Femur (tissue), 1 donor: ENCODE data around the gene SLC22A23.
A peak's percentile ranks its signal among the peaks of the same experiment; 100 is the strongest.

Experiments used
- DNase-seq: peaks from one replicate; pipeline ENCODE4 v3.0.0-alpha.2; 2017

The SLC22A23 gene

DNA sequence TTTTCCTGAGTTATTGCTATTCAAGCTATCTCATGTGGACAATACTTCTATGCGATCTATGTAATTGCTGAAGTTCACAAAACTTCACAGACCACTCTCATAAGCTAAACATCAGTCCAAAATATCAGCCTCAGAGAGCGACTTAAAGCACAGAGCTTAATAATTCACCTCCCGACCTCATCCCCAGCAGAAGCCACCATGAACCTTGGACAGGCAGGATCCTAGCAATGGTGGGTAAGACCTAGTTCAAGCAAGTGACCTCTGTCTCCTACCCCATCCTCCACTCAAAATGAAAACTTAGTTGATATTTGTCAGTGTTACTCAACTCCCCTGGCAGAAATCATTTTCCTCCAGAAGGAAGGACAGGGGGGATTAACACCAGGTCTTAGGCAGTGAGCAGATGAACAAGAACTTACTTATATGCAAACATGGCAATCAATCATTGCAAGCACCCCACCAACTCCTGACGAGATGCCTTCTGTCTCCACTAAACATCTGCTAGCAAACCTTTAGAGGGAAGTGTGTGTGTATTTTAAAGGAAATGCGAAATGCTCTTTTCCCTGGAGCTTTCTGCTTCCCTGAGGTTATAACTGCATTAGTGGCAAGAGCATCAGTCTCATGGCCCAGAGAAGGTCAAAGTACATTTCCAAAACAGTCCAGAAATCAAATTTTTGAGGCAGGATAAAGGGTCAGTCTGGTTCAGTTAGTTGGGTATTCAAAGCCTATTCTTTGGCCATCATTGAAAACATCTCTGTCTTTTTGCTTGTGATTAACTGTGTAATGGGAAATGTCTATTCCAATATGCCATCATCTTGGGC is 90.0 kb downstream of the SLC22A23 start:
- DNase-seq = no peak

DNA sequence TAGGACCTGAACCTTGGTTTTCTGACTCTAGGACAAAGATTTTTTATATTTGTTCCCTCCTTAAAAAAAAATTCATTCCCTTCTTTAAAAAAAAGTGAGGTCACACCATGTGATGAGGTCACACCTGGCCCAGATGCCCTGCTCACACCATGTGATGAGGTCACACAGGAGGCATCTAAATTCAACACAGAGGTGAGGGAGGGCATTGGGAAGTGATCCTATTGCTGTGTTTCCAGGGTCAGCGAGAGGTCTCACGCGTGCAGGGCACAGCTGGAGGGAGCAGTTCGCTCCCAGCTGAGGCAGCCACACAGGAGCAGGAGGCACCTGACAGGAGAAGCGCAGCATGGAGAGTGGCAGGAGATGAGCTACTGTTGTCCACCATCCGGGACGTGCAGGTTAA is 92.5 kb downstream of the SLC22A23 start:
- DNase-seq = no peak

DNA sequence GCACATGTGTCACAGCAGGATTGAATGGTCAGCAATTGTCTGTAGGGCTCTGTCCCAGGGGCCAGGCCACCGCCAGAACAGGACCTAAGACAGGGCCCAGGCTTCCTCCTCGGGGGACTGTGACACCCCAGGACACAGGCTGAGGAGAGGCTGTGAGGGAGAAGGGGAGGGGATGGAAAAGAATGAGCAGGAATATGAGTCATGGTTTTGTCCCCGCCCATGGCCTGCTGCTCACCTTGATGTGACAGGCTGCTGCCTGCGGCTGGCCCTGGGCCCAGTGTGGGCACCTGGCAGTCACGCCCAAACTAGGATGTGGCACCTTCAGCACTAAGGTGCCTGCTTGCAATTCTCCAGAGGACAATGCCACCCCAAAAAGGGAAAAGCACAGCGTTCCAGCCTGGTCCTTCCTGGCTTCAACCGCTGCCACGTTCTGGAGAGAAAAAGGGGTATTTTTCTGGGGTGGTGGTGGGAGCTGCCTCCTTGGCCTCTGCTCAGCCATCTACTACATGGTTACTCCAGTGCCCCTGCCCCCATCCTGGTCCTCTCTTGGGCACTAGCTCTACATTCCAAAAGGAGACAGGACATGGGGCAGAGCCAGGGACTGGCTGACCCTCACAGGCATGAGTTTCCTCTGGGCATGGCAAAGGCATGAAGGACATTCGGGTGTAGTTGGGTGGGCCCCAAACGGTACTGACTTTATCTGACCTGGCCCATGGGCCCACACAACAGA is 93.4 kb downstream of the SLC22A23 start:
- DNase-seq = no peak

DNA sequence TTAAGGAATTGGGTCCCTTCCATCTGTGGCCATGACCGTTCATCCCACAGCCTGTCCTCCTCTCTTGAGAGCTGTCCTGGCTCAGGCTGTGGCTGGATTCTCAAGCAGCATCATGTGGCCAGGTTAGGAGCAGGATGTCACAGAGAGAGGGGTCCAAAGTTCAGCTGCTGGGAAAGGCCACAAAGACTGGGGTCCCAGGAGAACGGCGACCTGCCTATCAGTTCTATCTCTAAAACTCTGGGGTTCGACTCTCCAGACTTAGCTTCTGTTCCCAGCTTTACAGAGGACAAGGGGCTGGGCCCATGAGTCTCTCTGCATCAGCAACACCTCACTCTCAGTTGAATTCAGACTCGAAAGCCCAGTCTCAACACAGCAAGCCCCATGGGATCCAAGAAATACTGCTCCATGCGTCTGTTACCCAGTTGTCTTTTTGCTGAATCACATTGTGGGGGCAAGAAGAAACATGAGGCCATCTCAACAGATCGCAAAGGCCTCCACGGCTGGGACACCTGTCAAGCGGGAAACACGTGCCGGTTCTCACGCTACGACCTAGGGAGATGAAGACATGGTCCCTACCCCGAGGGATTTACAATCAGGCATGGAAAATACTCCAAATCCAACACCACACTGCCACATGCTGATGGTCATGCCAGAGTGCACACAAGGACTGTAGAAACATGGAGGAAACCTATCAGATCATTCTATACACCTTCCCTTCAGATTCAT is 95.4 kb downstream of the SLC22A23 start:
- DNase-seq = no peak

DNA sequence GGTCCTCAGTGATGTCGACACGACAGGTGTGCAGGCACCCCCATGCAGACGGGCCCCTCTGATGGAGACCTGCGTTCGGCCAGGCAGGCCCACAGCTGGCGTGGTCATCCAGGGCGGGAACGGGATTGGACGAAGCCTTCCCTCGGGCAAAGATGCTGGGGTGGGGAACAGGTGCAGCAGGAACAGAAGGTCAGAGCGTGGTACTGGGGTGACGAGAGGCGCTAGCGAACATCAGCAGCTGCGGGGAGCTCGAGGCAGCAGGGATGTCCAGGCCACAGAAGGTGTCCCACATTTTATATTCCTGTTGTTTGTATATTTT is 96.2 kb downstream of the SLC22A23 start:
- no peak for DNase-seq

DNA sequence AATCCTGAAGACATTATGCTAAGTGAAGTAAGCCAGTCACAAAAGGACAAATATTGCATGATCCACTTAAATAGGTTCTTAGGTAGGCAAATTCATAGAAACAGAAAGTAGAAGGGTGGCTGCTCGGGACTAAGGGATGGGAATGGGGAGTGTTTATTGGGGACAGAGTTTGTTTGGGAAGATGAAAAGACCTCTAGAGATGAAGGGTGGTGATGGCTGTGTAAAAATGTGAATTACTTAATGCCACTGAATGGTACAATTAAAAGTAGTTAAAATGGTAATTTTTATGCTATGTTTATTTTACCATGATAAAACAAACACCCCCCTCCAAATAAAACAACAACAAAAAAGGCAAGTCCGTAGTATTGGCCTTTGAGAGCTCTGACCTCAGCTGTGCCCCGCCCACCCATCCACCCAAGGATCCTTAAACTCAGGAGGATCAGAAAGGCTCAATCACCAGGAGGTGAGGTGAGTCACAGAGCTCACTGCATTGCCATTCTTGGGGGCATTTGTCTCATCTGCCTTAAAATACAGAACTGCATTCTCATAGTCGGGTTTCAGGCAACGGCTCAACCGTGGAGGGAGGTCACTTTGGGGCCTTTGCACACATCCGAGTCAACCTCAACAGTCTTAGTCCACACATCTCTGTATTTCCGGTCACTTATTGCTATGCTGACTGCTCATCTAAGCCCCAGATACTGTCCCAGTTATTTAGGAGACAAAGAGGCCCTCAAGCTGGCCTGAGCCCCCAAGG is 96.7 kb downstream of the SLC22A23 start:
- no peak for DNase-seq

DNA sequence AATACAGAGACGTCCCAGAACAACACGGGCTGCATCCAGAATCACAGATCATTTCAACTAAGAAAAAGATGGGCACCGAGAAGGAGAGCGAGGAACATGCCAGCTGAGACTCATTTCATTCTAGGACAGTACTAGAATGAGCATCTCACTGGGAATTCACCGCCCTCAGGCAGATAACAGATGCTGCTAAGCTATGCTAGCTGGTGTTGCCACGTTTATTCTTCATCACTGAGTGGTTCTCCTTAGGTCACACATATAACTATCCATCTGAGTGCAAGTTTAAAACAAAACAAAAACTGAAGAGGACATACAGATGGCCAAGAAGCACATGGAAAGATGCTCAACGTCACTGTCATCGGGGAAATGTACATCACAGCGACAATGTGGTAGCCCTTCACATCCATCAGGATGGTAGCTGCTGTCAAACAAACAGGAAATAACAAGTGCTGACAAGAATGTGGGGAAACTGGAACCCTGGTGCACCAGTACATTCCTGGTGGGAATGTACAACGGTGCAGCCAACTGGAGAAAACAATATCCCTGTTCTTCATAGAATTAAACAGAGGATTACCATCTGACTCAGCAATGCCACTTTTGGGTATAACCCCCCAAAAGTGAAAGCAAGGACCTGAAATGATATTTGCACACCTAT is 97.6 kb downstream of the SLC22A23 start:
- DNase-seq = no peak

DNA sequence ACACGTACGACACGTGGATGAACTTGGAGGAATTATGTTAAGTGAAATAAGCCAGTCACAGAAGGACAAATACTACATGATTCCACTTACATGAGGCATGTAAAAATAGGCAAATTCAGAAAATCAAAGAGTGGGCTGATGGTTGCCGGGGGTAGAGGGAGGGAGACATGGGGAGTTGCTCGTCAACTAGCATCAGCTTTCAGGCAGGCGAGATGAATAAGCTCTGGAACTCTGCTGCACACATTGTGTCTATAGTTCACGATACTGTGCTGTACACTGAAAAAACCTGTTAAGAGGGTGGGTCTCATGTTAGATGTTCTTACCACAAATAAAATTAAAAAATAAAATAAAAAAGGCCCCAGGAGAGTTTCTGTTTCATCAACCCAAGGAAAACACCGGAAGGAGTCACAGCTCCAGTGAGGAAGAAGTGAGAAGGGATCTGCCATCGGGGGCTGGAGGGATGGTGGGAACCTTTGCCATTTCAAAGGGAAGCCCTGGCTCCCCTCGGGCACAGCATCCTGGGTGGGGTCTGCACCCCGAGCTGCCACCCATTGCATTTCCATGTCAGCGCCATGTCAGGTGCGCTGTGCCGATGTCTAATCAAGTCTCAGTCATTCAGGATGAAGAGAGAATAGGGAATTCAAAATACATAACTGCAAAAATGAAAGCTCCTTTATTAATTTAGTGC is 98.3 kb downstream of the SLC22A23 start:
- DNase-seq = no peak

DNA sequence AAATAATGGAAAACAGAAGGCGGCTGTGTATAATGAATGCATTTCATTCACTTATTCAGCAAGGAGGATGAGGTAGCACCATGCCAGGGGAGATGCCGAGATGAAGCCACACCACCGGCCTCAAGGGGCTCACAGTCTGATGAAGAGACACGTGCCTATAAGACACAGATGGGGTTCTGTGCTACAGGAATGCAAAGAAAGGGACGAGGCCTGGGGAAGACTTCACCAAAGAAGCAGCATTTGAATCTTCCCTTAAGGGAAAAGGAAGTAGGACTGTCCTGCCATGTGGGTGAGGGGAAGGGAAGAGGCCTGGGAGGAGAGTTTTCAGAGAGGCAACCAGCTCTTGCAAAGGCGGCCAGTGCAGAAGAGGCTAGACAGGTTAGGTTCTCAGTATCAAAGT is 99.2 kb downstream of the SLC22A23 start:
- DNase-seq = no peak

DNA sequence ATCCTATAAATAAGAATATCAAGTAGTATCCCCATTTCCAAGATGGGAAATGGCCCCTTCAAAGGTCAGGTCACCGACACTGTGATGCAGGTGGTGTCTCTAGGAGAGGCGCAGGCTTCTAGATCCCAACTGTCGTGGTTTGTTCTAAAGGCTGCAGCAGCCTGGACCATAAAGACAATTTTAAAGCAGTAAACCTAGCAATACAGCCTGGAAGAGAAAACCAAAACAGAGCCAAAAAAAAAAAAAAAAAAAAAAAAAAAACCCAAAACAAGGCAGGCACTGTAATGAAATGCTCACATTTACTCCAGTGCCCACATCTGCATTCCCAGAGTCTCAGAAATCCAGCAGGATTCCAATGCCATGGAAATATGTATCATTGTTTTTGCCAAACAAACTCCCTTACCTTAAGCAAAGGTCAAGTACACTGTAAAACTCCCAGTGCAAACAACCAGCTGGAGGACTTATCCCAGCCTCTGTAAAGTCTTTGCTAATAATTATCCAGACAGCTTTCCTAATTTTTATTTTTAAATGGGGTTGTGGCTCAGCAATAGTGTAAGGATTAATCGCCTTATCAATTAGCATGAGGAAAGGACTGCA is 99.9 kb downstream of the SLC22A23 start:
- DNase-seq = no peak

DNA sequence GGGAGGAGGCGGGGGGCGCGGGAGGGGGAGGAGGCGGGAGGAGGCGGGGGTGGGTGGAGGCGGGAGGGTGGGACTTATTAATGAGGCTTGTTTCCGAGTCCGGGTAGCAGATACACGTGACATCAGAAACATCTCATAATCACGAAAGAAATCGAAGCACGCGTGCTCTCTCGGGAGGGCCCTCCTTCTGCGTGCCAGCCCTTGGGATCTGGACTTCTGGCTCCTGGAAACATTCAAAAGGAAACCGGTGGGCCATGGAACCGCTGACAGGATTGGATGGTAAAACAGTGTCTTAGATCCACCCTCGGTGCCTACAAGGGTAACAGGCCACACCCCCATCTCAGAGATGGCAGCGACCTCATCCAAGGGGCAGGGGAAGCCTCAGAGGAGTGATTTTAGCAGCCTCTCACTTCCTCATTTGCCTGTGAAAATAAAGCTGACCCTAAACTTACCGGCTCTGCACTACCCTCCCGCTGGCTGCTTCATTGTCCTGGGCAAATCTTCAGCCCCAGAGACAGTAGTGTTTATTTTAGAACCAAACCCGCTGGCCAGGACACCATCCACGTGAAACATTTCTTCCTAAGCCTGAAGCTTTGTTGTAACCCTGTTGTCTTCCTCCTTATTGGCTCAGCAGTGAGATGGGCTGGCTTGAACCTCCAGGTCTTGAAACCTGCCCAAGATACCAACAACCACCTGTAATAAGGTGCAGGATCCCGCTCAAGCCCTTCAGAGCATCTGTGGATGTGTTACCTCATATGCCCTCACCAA is 100.6 kb downstream of the SLC22A23 start:
- DNase-seq = peak; percentile 81

DNA sequence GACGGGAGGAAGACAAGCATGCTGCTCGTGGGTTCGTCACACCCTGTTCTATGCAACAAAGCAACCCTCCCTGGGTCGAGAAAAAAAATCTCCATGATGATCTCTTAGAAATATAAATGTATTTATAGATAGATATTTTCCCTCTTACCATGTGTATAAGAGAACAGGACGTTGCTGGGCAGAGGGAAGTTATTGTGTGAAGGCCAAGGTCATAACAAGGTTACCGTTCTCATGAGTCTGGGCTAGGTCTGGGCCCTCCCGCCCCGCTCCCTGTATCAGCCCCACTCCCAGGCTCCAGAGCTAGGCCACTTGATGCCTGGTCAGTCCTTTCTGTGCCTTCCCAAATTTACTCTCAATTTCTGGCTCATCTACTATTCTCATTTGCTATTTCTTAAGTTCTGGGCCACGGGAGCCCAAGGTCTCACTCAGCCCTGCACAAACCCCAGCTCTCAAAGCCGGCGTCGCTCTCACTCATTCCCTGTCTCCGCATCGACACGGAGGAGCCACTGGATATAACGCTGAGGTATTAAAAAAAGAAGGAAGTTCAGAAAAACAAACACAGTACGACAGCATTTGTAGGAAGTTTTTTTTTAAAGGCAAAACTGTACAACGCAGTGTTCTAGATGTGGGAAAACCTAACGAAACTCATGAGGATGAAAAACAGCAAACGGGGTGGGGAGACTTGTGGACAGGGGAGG is 101.3 kb downstream of the SLC22A23 start:
- peak; percentile 42 for DNase-seq

DNA sequence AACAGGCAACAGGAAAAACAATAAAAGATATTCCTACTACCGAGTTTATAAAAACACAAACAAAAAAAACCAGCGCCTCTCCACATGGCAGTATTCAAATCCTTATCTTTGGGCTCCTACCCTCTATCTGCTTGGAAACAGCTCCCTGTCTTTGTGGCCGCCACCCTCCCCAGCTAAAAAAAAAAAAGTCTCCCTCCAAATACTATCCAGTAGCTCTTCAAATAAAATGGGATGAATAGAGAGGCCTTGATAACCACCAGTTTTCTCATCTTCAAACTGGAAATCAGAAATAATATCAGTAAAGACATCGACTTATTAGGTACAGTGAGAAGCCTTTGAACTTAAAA is 101.9 kb downstream of the SLC22A23 start:
- DNase-seq = no peak

DNA sequence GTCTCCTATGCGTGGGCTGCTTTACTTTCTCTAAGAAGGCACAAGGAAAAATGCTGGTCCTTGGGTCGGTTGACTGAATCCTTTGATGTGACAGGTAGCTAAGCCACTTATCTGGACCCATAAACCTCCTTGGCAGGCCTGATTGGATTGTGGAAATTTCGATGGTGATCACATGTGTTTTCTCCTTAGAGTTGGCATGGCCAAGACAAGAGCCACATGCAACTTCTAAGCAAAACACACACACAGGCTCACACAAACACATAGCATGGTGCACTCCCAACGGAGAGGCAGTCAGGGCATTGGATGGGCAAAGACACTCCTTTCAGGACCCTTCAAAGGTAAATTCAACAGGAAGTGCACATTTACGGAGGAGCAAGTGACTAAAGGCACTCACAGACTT is 102.9 kb downstream of the SLC22A23 start:
- no peak for DNase-seq

DNA sequence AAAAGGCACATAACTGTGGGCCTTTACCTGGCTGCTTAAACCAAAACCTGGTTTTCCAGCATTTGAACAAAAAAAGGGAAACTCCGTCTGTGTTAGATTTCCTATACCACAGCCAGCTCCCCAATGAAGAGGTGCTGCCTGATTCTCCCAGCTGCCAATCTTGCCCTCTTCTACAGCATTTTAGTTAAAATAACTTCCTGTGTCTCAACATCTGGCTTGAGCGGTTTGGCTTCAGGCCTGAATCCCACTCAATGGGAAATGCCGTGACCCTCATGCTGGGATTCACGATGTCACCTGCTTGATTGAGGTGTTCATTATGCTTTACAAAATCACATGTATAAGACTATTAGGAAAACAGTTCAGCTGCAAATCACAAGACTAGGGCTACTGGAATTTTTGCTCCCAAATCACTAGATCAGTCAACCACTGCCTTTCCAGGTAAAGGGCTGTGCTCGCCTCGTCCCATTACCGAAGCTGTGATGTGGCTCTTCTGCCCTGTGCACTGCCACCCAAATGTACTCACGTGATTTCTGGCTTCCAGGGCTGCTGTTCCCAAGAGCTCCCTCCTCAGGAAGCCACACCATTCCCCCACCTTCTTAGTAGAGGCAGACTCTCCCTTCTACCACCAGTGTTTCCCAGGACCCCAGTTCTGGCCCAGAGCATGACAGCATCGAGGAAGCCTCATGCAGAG is 103.5 kb downstream of the SLC22A23 start:
- DNase-seq = no peak

DNA sequence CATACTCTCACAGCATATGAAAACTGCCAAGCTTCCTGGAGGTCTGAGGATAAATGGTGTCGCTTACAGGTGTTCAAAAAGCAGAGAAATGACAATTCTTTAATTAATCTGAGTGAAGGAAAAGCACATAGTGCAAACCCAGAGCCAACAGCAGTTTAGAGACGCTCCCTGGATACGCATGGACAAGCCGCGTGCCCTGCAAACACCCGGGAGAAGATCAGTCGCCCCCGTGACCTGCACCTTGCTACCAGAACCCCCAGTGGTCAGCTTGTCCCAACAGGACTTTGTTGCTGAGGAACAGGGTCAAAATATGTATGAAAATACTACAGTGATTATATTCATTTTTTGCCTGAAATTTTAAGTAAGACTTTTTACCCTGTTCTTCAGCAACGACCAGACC is 104.2 kb downstream of the SLC22A23 start:
- DNase-seq = no peak

DNA sequence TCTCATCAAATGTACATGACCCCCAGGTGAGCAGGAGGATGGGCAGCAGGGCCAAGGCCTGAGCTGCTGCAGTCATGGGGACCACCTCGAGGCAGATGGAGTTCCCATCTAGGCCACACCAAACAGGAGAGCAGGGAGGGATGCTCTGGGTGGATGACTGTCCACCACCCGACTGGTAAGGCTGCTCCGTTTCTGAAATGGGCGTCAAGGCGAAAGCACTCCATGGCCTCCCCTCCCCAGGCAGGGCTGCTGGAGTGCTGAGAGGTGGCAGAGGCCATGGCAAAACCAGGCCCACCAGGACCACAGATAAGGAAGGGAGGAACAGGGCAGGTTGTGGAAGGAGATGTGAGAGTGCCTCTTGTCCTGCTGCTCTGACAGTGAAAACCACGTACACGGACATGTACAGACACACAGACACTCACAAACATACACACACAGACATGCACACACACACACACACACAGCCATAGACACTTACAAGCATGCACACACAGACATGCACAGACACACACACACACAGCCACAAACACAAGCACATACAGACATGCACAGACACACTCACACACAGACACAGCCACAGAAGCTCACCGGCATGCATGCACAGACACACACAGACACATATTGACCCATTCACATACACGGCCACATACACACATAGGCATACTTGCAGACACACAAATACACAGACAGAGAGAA is 104.9 kb downstream of the SLC22A23 start:
- no peak for DNase-seq

DNA sequence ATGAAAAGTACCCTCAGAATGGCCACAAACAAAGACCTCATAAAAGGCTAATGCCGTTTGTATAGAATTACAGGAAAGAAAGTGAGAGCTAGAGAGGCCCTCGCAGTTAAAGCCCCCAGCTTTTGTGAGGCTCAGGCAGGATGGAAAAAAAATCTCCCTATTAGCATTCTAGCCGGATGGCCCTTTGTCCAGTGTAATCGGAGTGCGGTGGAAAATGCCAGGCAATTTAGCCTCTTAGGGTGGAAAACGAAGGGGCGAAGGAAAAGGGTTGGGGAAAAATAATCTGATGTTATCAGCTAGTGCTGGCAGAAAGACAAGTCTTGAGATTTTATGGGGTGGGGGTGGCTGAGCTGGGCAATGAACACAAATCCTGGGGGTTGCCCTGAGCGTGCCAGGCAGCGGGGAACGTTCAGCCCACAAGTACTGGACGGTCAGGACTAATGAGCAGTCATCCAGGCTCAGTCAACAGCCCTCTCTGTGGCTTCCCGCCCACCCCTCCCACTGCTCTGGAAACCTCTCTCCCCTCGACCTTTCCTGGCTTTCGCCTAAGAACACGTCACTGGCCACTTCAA is 105.7 kb downstream of the SLC22A23 start:
- DNase-seq = peak; percentile 50
